GM19324 (cell line): Measurements from ENCODE around the gene ZNF433.
"Not testable (repeated sequence)": the region's sequence is repeated elsewhere in the genome, so short reads cannot be mapped to it uniquely, and the experiment has no call there.

Source experiments
- ATAC-seq: cut with Tn5 transposase; IDR thresholded peaks from one replicate; pipeline ENCODE4 v1.9.1; 2021; ENCODE audit warnings: mild to moderate bottlenecking, moderate library complexity; ENCODE audit not compliant: unreplicated experiment, low FRiP score

ZNF433 gene

DNA sequence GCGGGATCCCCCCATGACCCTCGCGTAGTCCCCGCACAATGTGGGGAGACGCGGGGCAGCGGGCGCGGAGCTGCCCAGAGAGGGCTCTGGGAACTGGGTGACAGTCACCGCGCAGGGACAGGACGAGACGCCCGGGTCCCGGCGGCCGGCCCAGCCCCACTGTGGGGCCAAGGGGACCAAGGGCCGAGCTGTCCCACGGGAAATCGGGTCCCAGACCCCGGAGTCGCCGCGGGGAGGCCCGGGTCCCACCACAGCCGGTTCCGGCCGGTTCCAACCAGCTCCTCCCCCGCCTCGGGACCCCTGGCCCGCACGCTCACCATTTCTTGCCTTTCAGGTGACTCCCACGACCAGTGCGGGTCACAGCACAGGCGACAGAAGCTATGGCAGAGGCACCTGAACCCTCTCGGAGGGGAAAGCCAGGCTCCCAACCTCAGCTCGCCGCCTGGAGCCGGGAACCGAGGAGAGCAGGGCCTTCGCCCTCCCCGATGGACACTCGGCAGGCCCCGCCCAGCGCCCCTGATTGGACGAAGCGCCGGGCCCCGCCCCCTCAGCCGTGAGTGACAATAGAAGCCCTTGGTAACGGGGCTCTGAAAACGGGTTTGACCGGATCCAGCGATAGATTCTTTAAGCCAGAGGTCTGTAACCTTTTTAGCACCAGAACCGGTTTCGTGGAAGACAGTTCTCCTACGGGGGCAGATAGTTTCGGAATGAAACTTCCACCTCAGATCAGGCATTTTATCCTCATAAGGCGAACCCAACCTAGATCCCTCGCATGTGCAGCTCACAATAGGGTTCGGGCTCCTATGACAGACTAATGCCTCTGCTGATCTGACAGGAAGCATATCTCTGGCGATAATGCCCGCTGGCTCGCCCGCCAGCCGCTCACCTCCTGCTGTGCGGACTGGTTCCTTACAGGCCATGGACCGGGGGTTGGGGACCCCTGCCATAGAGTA, at the start of gene ZNF433:
ZNF433 (minus strand) TSS at position 460 of the 953 bp plus-strand sequence; CDS start at position 320, 140 bp downstream.
- ATAC-seq, result no peak

DNA sequence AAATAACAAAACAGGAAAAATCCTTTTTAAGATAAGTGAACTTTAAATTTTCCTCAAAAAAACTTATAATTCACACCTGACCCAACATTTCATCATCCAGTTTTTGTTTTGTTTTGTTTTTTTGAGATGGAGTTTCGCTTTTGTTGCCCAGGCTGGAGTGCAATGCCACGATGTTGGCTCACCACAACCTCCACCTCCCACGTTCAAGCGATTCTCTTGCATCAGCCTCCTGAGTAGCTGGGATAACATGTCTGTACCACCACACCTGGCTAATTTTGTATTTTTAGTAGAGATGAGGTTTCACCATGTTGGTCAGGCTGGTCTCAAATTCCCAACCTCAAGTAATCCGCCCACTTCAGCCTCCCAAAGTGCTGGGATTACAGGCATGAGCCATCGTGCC, 47.9 kb upstream of the ZNF433 start:
- ATAC-seq, result not testable (repeated sequence)

DNA sequence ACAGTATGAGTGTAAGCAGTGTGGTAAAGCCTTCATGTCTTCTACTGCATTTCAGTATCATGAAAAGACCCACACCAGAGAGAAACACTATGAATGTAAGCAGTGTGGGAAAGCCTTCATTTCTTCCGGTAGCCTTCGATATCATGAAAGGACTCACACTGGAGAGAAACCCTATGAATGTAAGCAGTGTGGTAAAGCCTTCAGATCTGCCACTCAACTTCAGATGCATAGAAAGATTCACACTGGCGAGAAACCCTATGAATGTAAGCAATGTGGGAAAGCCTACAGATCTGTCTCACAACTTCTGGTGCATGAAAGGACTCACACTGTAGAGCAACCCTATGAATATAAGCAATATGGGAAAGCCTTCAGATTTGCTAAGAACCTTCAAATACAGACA, 41.9 kb upstream of the ZNF433 start:
- ATAC-seq, result no peak

DNA sequence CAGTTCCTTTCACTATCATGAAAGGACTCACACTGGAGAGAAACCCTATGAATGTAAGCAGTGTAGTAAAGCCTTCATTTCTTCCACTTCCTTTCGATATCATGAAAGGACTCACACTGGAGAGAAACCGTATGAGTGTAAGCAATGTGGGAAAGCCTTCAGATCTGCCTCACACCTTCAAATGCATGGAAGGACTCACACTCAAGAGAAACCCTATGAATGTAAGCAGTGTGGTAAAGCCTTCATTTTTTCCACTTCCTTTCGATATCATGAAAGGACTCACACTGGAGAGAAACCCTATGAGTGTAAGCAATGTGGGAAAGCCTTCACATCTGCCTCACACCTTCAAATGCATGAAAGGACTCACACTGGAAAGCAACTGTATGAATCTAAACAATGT, 40.9 kb upstream of the ZNF433 start:
- ATAC-seq, result not testable (repeated sequence)

DNA sequence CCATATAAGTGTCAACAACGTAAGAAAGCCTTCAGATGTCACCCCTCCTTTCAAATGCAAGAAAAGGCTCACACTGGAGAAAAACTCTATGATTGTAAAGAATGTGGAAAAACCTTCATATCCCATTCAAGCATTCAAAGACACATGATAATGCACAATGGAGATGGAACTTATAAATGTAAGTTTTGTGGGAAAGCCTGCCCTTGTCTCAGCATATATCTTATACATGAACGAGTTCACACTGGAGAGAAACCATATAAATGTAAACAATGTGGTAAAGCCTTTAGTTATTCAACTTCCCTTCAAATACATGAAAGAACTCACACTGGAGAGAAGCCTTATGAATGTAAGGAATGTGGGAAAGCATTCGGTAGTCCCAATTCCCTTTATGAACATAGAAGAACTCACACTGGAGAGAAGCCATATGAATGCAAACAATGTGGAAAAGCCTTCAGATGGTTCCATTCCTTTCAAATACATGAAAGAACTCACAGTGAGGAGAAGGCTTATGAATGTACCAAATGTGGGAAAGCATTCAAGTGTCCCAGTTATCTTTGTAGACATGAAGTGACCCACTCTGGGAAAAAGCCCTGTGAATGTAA, 40.2 kb upstream of the ZNF433 start:
- ATAC-seq, result no peak

DNA sequence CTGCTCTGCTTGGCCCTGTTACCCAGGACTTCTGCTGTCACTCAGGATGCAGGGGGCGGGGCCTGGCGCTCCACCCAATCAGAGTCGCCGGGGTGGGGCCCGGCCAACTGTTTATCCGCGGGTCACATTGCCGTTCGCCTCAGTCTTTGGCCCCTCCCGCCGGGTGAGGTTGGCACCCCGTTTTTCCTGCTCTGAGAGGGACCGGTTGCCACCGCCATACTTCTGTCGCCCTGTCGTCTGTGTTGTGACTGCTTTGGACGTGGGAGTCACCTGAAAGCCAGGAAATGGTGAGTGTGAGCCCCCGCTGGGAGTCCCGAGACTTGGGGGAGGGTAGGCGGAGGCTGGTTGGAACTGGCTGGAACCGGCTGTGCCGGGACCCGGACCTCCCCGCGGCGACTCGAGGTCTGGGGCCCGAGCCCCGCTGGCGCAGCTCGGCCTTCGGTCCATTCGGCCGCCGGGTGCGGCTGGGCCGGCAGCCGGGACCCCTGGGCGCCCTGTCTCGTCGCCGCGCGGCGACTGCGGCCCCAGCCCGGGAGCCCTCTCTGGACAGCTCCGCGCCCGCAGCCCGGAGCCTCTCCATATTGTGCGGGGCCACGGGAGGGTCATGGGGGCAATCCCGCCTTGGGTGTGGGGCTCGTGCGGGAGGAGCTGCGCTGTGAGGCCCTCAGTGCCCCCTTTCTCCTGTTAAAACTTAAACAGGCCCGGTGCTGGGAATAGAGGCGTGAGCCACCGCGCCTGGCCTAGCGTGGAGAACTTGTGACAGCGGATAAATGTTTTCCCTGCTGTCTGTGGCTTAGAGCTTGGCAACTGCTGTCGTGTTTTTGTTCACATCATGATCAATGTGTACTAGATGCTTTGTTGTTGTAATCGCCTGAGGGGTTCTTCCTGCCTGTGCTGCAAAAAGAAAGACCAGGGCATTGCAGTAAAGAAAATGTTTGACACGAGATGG, 29.4 kb upstream of the ZNF433 start, which contains the start of gene ZNF844:
ZNF844 (plus strand) TSS at position 142 of the 949 bp plus-strand sequence; CDS start at position 285, 143 bp downstream.
- ATAC-seq, result no peak

DNA sequence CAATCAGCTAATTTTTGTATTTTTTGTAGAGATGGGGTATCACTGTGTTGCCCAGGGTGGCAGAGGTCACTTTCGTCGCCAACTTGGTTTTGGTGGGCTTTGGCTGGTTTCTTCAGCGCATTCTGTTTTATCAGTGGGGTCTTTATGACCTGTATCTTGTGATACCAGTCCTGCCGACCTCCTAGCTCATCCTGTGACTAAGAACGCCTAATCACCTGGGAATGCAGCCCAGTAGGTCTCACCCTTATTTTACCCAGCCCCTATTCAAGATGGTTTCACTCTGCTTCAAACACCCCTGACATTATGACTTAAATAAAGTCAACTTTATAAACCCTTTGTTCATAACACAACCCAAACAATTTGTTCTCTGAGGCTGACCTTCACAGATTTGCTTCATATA, 20.3 kb upstream of the ZNF433 start:
- ATAC-seq, result no peak

DNA sequence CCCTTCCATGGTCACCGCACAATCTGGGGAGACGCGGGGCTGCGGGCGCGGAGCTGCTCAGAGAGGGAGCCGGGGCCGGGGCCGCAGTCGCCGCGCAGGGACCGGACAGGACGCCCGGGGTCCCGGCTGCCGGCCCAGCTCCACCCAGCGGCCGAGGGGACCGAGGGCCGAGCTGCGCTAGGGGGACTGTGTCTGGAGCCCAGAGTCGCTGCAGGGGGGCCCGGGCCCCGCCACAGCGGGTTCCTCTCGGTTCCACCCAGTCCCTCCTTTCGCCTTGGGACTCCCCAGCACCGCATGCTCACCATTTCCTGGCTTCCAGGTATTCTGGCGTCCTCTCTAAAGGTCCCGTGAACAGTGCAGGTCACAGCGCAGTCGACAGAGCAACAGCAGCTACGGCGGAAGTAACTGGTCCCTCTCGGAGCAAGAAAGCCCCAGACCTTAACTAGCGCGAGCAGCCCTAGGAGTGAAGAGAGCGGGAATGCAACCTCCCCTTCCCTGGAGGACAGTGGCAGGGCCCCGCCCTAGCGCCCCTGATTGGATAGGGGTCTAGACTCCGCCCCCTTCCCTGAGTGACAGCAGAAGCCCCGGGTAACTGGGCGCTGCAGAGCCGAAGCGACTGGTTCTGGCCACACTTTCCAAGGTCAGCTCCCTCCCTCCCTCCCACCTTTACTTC, 17.2 kb upstream of the ZNF433 start, which contains the start of gene ZNF878:
ZNF878 (minus strand) TSS at position 465 of the 673 bp plus-strand sequence; CDS start at position 305, 160 bp downstream.
- ATAC-seq, result no peak

DNA sequence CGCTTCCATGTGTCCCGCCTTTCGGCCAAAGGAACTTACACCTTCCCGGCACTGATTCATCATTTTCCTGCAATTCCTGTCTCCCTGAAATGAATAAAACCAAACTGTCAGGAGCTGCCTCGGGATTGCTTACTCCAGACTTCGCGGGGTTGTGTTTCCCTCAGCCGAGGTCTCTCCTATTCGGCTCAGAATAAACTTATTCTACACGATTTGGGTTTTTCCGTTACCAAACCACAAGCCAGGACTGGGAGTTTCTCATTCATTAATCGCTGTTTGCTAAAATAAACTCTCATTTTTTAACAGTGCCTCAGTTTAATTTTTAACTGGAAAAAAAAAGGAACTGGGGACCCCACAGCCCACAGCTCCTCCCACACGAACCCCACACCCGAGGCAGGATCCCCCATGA, 16.6 kb upstream of the ZNF433 start:
- no peak for ATAC-seq

DNA sequence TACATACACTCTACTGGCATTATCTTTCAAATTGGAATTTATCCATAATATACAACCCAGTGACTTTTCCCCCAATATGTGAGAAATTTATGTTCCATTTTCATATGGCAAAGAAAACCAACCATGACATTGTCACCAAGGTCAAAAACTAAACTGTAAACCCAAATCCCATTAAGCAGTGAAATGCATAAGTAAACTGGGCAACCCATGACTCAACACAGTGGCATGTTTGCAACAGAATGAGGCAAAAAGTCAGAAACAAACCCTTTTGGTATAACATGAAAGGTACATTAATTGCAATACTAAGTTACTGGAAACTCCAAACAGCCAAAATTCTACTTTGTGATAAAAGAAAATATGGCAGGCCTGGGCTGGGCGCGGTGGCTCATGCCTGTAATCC, 12.4 kb upstream of the ZNF433 start:
- ATAC-seq, result no peak

DNA sequence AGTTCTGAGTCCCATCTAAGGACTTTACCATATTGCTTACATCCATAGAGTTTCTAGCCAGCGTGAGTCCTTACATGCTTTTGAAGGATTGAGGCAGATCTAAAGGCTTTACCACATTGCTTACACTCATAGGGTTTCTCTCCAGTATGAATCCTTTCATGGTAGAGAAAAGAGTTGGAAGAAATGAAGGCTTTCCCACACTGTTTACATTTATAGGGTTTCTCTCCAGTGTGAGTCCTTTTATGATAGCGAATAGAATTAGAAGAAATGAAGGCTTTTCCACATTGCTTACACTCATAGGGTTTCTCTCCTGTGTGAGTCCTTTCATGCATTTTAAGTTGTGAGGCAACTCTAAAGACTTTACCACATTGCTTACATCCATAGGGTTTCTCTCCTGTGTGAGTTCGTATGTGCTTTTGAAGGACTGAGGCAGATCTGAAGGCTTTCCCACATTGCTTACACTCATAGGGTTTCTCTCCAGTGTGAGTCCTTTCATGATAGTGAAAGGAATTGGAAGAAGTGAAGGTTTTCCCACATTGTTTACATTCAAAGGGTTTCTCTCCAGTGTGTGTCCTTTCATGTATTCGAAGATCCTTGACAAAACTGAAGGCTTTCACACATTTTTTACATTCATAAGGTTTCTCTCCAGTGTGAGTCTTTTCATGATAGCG, 8.4 kb upstream of the ZNF433 start:
- no peak for ATAC-seq

DNA sequence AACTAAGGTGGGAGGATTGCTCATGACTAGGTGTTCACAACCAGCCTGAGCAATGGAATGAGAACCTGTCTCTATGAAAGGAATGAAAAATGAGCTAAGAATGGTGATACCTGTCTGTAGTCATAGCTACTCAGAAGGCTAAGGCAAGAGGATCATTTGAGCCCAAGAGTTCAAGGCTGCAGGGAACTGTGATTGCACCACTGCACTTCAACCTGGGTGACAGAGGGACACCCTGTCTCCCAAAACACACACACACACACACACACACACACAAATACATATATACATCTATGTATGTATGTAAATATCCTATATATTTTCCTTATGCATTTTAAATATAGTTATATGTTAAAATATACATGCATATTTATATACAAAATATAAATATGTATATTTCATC, 7.4 kb upstream of the ZNF433 start:
- no peak for ATAC-seq

DNA sequence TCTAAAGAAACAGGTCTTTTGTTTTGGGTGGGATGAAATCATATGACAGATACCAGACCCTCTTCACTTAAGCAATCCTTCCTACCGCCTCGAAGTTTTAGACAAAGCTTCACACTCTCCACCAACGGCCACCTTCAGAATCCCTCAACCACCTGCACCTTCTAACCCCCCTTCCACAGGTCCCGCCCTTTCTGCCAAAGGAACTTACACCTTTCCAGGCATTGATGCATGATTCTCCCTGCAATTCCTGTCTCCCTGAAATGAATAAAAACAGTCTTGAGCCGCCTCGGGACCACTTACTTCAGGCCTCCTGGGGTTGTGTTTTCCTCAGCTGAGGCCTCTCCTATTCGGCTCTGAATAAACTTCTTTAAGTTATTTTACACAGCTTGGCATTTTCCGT, 859 bp downstream of the ZNF433 start:
- ATAC-seq, result no peak

DNA sequence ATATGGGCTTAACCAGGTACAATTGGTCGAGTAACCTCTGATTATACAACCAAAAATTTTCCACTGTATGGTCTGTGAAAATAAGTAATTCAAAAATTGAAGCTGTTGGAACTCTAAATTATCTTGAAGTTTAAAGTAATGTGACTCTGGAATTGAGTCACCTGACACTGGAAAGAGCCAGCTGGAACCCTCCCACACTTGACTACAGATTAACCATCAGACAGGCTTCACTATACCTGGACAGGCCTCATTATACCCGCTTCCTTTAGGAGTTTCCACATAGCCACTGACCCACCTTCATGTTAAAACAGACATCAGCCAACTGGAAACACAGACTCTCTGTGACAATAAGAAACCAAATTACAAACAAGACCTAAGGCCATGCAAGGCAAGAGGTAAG, 1.3 kb downstream of the ZNF433 start:
- no peak for ATAC-seq

DNA sequence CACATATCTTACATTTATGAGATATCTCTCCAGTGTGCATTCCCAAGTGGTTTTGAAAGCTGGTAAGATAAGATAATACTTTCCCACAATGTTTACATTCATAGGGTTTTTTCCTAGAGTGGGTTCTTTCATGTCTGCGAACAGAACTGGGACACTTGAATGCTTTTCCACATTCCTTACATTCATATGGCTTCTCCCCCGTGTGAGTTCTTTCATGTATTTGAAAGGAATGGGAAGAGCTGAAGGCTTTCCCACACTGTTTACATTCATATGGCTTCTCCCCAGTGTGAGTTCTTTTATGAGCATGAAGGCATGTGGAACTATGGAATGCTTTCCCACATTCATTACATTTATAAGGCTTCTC, 19.7 kb downstream of the ZNF433 start:
- ATAC-seq, result no peak

DNA sequence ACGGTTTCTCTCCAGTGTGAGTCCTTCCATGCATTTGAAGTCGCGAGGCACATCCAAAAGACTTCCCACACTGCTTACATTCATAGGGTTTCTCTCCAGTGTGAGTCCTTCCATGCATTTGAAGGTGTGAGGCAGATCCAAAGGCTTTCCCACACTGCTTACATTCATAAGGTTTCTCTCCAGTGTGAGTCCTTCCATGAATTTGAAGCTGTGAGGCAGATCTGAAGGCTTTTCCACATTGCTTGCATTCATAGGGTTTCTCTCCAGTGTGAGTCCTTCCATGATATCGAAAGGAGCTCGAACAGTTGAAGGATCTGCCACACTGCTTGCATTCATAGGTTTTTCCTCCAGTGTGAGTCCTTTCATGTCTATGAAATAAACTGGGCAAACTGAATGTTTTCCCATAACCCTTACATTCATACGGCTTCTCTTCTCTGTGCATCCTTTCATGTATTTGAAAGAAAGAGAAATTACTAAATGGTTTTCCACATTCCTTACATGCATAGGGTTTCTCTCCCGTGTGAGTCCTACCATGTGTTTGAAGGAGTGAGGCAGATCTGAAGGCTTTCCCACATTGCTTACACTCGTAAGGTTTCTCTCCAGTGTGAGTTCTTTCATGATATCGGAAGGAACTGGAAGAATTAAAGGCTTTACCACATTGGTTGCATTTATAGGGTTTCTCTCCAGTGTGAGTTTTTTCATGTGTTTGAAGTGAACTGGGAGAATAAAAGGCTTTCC, 20.3 kb downstream of the ZNF433 start:
- no peak for ATAC-seq

DNA sequence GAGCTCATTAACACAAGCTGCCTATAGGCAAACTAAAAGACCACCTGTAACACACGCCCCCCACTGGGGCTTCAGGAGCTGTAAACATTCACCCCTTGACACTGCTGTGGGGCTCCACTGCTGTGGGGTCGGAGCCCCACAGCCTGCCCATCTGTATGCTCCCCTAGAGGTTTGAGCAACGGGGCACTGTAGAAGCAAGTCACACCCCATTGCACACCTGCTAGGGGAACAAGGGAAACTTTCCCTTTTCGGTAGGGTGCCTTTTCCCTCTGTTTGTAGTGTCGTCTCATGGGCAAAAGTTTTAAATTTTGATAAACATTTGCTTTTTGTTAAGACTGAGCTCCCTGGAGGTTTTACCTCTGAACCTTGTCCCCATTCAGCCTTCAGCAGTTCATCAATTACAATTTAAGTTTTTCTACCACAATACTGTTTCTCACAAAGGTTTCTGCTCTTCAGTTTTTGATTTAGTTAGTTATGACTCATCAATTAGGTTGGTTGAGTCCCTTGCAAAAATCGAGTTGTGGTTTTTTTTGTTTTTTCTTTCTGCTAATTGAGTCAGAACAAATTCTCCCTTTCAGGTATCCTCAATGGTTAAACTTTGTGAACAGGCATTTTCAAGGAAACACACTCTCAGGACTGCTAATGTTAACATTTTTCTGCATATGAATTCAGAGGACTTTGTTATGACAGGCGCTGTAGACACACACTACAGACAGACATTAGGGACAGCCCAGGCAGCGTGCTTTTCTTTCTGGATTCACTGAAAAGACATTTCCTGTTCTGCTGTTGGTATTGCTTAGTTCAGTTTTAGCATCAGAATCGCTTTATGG, 35.1 kb downstream of the ZNF433 start:
- no peak for ATAC-seq

DNA sequence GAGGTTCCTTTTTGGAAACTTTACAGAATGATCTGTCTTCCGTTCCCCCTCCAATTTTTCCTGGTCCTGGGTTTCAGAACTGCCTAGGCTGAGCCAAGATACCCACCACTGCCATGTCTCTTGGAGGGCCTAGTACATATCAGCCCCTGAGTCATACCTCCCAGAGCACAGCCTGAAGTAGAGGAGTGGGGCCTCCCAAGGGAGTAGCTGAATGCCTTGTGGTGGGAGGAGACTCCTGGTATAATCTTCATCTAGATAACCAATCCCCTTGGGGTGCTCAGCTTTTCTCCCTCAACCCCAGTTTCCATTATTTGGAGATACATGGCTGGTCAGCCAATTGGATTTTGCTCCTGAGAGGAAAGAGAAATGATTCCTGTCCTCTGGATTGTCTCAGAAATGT, 40.3 kb downstream of the ZNF433 start:
- ATAC-seq, result no peak
